Liver (tissue), 9 donors: Measurements from ENCODE around the gene APBB1IP. TPM values are rescaled to one million over a fixed set of nuclear protein-coding genes. Genes with fewer than 3 reads are reported as not detected.

Experiments used
- DNase-seq: peaks from one replicate; pipeline ENCODE4 v3.0.0-alpha.2; 2017; ENCODE audit warnings: low spot score
- H3K27ac ChIP-seq, 2 donors: one replicate each; pipeline ENCODE4 v1.7.0; 2013; ENCODE audit warnings: inconsistent platforms in 2 of 2, low read length in 2 of 2, control low read depth in 1 of 2, low read depth in 1 of 2, mild to moderate bottlenecking in 1 of 2
- H3K27me3 ChIP-seq, 4 donors: one replicate each; pipeline versions ENCODE4 v1.6.1 to v1.7.0; 2013; ENCODE audit warnings: low read length in 3 of 4, inconsistent platforms in 1 of 4, mild to moderate bottlenecking in 1 of 4, moderate library complexity in 1 of 4; ENCODE audit not compliant: control insufficient read depth in 4 of 4, insufficient read depth in 4 of 4
- H3K36me3 ChIP-seq, 4 donors: one replicate each; pipeline versions ENCODE4 v1.6.1 to v1.7.0; 2013; ENCODE audit warnings: low read length in 3 of 4, mild to moderate bottlenecking in 3 of 4, low read depth in 1 of 4, moderate library complexity in 1 of 4; ENCODE audit not compliant: control insufficient read depth in 4 of 4, insufficient read depth in 3 of 4
- H3K4me1 ChIP-seq, 4 donors: one replicate each; pipeline versions ENCODE4 v1.6.1 to v1.7.0; 2013; ENCODE audit warnings: low read length in 3 of 4, mild to moderate bottlenecking in 3 of 4, moderate library complexity in 1 of 4; ENCODE audit not compliant: control insufficient read depth in 4 of 4, insufficient read depth in 4 of 4
- H3K4me3 ChIP-seq, 3 donors: one replicate each; pipeline versions ENCODE4 v1.6.1 to v1.7.0; 2013; ENCODE audit warnings: low read length in 3 of 3, control low read depth in 1 of 3, low read depth in 1 of 3, mild to moderate bottlenecking in 1 of 3
- H3K9ac ChIP-seq, 2 donors: one replicate each; pipeline ENCODE4 v1.7.0; 2013; ENCODE audit warnings: low read length in 2 of 2, mild to moderate bottlenecking in 2 of 2, moderate library complexity in 2 of 2, control low read depth in 1 of 2, low read depth in 1 of 2
- H3K9me3 ChIP-seq, 4 donors: one replicate each; pipeline versions ENCODE4 v1.6.1 to v1.7.0; 2013; ENCODE audit warnings: low read length in 3 of 4; ENCODE audit not compliant: control insufficient read depth in 4 of 4
- EGR1 ChIP-seq, 2 donors: IDR thresholded peaks; 2 replicates each; pipeline ENCODE4 v1.6.1; 2016 to 2018; ENCODE audit warnings: antibody characterized with exemption in 2 of 2, low read depth in 2 of 2
- FOXA1 ChIP-seq: IDR thresholded peaks from 2 replicates; pipeline ENCODE4 v1.6.1; 2016; ENCODE audit warnings: antibody characterized with exemption
- FOXA2 ChIP-seq: IDR thresholded peaks from 2 replicates; pipeline ENCODE4 v1.6.1; 2016; ENCODE audit warnings: antibody characterized with exemption
- GABPA ChIP-seq, 2 donors: IDR thresholded peaks in 1 of 2; conservative IDR thresholded peaks in 1 of 2; 2 replicates each; pipeline ENCODE4 v1.6.1; 2016; ENCODE audit warnings: antibody characterized with exemption in 2 of 2, mild to moderate bottlenecking in 1 of 2, moderate library complexity in 1 of 2
- HNF4A ChIP-seq, 2 donors: conservative IDR thresholded peaks; 2 replicates each; pipeline ENCODE4 v1.6.1; 2016; ENCODE audit warnings: antibody characterized with exemption in 2 of 2, mild to moderate bottlenecking in 2 of 2
- HNF4G ChIP-seq: IDR thresholded peaks from 2 replicates; pipeline ENCODE4 v1.6.1; 2016; ENCODE audit warnings: antibody characterized with exemption
- JUND ChIP-seq, 2 donors: IDR thresholded peaks; 2 replicates each; pipeline ENCODE4 v1.6.1; 2016; ENCODE audit warnings: antibody characterized with exemption in 2 of 2
- NR2F2 ChIP-seq: IDR thresholded peaks from 2 replicates; pipeline ENCODE4 v1.6.1; 2016; ENCODE audit warnings: antibody characterized with exemption
- RAD21 ChIP-seq, 2 donors: IDR thresholded peaks; 2 replicates each; pipeline ENCODE4 v1.6.1; 2016; ENCODE audit warnings: antibody characterized with exemption in 2 of 2, mild to moderate bottlenecking in 2 of 2
- RXRA ChIP-seq, 2 donors: IDR thresholded peaks; 2 replicates each; pipeline ENCODE4 v1.6.1; 2017 to 2018; ENCODE audit warnings: antibody characterized with exemption in 2 of 2, mild to moderate bottlenecking in 1 of 2
- SP1 ChIP-seq: IDR thresholded peaks from 2 replicates; pipeline ENCODE4 v1.6.1; 2018; ENCODE audit warnings: antibody characterized with exemption, mild to moderate bottlenecking
- TAF1 ChIP-seq: conservative IDR thresholded peaks from 2 replicates; pipeline ENCODE4 v1.6.1; 2016; ENCODE audit warnings: antibody characterized with exemption, mild to moderate bottlenecking
- YY1 ChIP-seq: IDR thresholded peaks from 2 replicates; pipeline ENCODE4 v1.6.1; 2016; ENCODE audit warnings: antibody characterized with exemption, mild to moderate bottlenecking
- WGBS: extraction: QIAGEN DNeasy Blood & Tissue Kit; methylation state at CpG from one replicate; pipeline ENCODE4 v1.1.7; 2013; 5-methylcytosine and 5-hydroxymethylcytosine counted together
- polyA plus RNA-seq, 2 donors: library from polyadenylated mRNA; stranded (reverse) in 1 of 2; unstranded in 1 of 2; fragments of 200-250 nt in 1 of 2; fragments of >200 nt in 1 of 2; fragmentation: Nextera tagmentation in 1 of 2; extraction: Ambion mirVana in 1 of 2; gene quantifications; one replicate each; pipeline versions ENCODE4 v1.2.1 to v1.2.3, GENCODE V29; 2013 to 2015
- total RNA-seq, 2 donors: library from RNA; depleted of rRNA; stranded (reverse); fragments of >200 nt; gene quantifications; one replicate each; pipeline ENCODE4 v1.2.3, GENCODE V29; 2014
- TF ChIP-seq, protein P1 (sequence below): IDR thresholded peaks from 2 replicates; pipeline ENCODE4 v1.6.1; 2016; ENCODE audit warnings: antibody characterized with exemption
- TF ChIP-seq, protein P2 (sequence below): IDR thresholded peaks from 2 replicates; pipeline ENCODE4 v1.6.1; 2016; ENCODE audit warnings: antibody characterized with exemption
- TF ChIP-seq, protein P3 (sequence below): fragments of 150-350 bp; IDR thresholded peaks from 2 replicates; pipeline ENCODE4 v1.5.1; 2017; ENCODE audit warnings: improper control_type of control experiment, low read depth, low read length; ENCODE audit not compliant: missing input control
- TF ChIP-seq, protein P4 (sequence below): IDR thresholded peaks from 2 replicates; pipeline ENCODE4 v1.6.1; 2016; ENCODE audit warnings: antibody characterized with exemption, mild to moderate bottlenecking
- TF ChIP-seq, protein P5 (sequence below): IDR thresholded peaks from 2 replicates; pipeline ENCODE4 v1.6.1; 2016; ENCODE audit warnings: antibody characterized with exemption
- donor health status: healthy.
- donor health status: healthy.
- donor health status: healthy.
- donor health status: healthy.
- donor health status: healthy.

APBB1IP gene
- total and polyA plus RNA-seq, 4 donors, result 9.3 to 28.4 (median 12.8) TPM

DNA sequence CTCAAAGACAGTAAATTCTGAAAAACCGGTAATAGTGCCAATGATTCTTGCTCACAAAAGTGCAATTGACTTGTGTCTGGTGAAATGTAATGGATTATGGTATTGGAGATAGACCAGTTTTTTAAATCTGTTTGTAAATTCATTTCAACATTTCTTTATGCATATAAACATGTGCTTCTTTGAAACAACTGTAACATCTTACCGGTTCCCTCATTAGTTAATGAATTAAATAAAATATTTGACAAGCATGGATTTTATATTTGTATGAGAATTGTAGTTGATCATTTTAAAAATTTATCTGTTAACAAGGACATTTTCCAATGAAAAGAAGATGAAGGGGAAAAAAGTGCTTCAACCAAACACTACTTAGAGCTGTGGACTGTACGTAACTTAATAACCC is 21.0 kb upstream of the APBB1IP start:
- Histone ChIP-seq H3K27ac (no peak overlapping the region), H3K4me1 (no peaks in the 10 kb centered on the region), H3K9ac (no peak overlapping the region), H3K27me3 (no peaks in the 10 kb centered on the region), H3K4me3 (no peak overlapping the region), H3K36me3 (no peaks in the 10 kb centered on the region), H3K9me3 (no peaks in the 10 kb centered on the region)
- 63% methylated on average over 3 of the region's 3 CpGs for WGBS
- DNase-seq, result no peak
- no peak for TF ChIP-seq JUND (IDR thresholded peaks at IDR 0.05)
- TF ChIP-seq FOXA2, result no peak
- TF ChIP-seq TAF1, result no peak
- TF ChIP-seq SP1, result no peak
- TF ChIP-seq FOXA1, result no peak
- no peak for TF ChIP-seq GABPA (IDR thresholded peaks at IDR 0.05 in 1 of 2, conservative IDR thresholded peaks at IDR 0.05 in 1 of 2)
- TF ChIP-seq, protein P1, sequence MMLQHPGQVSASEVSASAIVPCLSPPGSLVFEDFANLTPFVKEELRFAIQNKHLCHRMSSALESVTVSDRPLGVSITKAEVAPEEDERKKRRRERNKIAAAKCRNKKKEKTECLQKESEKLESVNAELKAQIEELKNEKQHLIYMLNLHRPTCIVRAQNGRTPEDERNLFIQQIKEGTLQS, result no peak
- no peak for TF ChIP-seq RAD21 (IDR thresholded peaks at IDR 0.05)
- no peak for TF ChIP-seq EGR1 (IDR thresholded peaks at IDR 0.05; ENCODE audit: low read depth in 2 of 2)
- TF ChIP-seq, protein P2, sequence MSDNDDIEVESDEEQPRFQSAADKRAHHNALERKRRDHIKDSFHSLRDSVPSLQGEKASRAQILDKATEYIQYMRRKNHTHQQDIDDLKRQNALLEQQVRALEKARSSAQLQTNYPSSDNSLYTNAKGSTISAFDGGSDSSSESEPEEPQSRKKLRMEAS, result no peak

DNA sequence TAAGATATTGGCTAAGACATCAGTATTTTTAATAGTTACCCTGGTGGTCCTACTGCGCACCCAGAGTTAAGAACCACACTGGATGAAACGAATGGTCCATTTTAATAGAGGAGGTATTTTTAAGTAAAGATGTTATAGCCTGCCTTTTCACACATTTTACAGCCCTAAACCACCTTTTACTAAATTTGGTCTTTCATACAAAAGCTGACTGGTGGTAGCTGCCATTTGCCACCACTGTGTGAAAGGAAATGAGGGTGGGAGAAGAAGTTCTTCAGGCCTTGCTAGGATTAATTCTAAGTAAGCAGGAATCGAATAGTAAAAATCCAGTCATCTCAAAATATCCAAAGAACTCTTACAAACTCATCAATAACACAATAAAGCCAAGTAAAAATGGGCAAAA is 15.2 kb upstream of the APBB1IP start:
- Histone ChIP-seq H3K27me3 (no peaks in the 10 kb centered on the region), H3K4me1 (no peaks in the 10 kb centered on the region), H3K9ac (no peak overlapping the region), H3K4me3 (no peak overlapping the region), H3K9me3 (no peaks in the 10 kb centered on the region), H3K36me3 (no peaks in the 10 kb centered on the region), H3K27ac (no peak overlapping the region)
- TF ChIP-seq RAD21 (IDR thresholded peaks at IDR 0.05) (no peak), GABPA (IDR thresholded peaks at IDR 0.05 in 1 of 2, conservative IDR thresholded peaks at IDR 0.05 in 1 of 2) (no peak), RXRA (IDR thresholded peaks at IDR 0.05) (no peak), FOXA2 (no peak), NR2F2 (no peak), FOXA1 (no peak), JUND (IDR thresholded peaks at IDR 0.05) (no peak), HNF4A (conservative IDR thresholded peaks at IDR 0.05) (no peak), TAF1 (no peak), SP1 (no peak), YY1 (no peak), EGR1 (IDR thresholded peaks at IDR 0.05; ENCODE audit: low read depth in 2 of 2) (no peak), HNF4G (no peak)
- TF ChIP-seq, protein P3, sequence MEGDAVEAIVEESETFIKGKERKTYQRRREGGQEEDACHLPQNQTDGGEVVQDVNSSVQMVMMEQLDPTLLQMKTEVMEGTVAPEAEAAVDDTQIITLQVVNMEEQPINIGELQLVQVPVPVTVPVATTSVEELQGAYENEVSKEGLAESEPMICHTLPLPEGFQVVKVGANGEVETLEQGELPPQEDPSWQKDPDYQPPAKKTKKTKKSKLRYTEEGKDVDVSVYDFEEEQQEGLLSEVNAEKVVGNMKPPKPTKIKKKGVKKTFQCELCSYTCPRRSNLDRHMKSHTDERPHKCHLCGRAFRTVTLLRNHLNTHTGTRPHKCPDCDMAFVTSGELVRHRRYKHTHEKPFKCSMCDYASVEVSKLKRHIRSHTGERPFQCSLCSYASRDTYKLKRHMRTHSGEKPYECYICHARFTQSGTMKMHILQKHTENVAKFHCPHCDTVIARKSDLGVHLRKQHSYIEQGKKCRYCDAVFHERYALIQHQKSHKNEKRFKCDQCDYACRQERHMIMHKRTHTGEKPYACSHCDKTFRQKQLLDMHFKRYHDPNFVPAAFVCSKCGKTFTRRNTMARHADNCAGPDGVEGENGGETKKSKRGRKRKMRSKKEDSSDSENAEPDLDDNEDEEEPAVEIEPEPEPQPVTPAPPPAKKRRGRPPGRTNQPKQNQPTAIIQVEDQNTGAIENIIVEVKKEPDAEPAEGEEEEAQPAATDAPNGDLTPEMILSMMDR, result no peak
- TF ChIP-seq, protein P2, result no peak
- TF ChIP-seq, protein P4, sequence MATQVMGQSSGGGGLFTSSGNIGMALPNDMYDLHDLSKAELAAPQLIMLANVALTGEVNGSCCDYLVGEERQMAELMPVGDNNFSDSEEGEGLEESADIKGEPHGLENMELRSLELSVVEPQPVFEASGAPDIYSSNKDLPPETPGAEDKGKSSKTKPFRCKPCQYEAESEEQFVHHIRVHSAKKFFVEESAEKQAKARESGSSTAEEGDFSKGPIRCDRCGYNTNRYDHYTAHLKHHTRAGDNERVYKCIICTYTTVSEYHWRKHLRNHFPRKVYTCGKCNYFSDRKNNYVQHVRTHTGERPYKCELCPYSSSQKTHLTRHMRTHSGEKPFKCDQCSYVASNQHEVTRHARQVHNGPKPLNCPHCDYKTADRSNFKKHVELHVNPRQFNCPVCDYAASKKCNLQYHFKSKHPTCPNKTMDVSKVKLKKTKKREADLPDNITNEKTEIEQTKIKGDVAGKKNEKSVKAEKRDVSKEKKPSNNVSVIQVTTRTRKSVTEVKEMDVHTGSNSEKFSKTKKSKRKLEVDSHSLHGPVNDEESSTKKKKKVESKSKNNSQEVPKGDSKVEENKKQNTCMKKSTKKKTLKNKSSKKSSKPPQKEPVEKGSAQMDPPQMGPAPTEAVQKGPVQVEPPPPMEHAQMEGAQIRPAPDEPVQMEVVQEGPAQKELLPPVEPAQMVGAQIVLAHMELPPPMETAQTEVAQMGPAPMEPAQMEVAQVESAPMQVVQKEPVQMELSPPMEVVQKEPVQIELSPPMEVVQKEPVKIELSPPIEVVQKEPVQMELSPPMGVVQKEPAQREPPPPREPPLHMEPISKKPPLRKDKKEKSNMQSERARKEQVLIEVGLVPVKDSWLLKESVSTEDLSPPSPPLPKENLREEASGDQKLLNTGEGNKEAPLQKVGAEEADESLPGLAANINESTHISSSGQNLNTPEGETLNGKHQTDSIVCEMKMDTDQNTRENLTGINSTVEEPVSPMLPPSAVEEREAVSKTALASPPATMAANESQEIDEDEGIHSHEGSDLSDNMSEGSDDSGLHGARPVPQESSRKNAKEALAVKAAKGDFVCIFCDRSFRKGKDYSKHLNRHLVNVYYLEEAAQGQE, result no peak
- TF ChIP-seq, protein P1, result no peak
- TF ChIP-seq, protein P5, sequence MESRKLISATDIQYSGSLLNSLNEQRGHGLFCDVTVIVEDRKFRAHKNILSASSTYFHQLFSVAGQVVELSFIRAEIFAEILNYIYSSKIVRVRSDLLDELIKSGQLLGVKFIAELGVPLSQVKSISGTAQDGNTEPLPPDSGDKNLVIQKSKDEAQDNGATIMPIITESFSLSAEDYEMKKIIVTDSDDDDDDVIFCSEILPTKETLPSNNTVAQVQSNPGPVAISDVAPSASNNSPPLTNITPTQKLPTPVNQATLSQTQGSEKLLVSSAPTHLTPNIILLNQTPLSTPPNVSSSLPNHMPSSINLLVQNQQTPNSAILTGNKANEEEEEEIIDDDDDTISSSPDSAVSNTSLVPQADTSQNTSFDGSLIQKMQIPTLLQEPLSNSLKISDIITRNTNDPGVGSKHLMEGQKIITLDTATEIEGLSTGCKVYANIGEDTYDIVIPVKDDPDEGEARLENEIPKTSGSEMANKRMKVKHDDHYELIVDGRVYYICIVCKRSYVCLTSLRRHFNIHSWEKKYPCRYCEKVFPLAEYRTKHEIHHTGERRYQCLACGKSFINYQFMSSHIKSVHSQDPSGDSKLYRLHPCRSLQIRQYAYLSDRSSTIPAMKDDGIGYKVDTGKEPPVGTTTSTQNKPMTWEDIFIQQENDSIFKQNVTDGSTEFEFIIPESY, result no peak
- DNase-seq, result no peak
- 81% methylated on average over 3 of the region's 3 CpGs for WGBS
